Dermis blood vessel endothelial cell (primary cell): ENCODE results near the gene CEP250. TPM values are rescaled to one million over a fixed set of nuclear protein-coding genes. Genes with fewer than 3 reads are reported as not detected.
A peak's percentile ranks its signal among the peaks of the same experiment; 100 is the strongest.
"Not testable (repeated sequence)": the region's sequence is repeated elsewhere in the genome, so short reads cannot be mapped to it uniquely, and the experiment has no call there.

Experiments
- DNase-seq: peaks from one replicate; pipeline ENCODE4 v3.0.0; 2010
- total RNA-seq: library from RNA; depleted of rRNA; stranded (reverse); fragments of >200 nt; gene quantifications from 2 replicates; pipeline ENCODE4 v1.2.3, GENCODE V29; 2014

The CEP250 gene, protein sequence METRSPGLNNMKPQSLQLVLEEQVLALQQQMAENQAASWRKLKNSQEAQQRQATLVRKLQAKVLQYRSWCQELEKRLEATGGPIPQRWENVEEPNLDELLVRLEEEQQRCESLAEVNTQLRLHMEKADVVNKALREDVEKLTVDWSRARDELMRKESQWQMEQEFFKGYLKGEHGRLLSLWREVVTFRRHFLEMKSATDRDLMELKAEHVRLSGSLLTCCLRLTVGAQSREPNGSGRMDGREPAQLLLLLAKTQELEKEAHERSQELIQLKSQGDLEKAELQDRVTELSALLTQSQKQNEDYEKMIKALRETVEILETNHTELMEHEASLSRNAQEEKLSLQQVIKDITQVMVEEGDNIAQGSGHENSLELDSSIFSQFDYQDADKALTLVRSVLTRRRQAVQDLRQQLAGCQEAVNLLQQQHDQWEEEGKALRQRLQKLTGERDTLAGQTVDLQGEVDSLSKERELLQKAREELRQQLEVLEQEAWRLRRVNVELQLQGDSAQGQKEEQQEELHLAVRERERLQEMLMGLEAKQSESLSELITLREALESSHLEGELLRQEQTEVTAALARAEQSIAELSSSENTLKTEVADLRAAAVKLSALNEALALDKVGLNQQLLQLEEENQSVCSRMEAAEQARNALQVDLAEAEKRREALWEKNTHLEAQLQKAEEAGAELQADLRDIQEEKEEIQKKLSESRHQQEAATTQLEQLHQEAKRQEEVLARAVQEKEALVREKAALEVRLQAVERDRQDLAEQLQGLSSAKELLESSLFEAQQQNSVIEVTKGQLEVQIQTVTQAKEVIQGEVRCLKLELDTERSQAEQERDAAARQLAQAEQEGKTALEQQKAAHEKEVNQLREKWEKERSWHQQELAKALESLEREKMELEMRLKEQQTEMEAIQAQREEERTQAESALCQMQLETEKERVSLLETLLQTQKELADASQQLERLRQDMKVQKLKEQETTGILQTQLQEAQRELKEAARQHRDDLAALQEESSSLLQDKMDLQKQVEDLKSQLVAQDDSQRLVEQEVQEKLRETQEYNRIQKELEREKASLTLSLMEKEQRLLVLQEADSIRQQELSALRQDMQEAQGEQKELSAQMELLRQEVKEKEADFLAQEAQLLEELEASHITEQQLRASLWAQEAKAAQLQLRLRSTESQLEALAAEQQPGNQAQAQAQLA (N-terminal part only)
- total RNA-seq = 13.4 and 24.2 TPM in 2 replicates

DNA sequence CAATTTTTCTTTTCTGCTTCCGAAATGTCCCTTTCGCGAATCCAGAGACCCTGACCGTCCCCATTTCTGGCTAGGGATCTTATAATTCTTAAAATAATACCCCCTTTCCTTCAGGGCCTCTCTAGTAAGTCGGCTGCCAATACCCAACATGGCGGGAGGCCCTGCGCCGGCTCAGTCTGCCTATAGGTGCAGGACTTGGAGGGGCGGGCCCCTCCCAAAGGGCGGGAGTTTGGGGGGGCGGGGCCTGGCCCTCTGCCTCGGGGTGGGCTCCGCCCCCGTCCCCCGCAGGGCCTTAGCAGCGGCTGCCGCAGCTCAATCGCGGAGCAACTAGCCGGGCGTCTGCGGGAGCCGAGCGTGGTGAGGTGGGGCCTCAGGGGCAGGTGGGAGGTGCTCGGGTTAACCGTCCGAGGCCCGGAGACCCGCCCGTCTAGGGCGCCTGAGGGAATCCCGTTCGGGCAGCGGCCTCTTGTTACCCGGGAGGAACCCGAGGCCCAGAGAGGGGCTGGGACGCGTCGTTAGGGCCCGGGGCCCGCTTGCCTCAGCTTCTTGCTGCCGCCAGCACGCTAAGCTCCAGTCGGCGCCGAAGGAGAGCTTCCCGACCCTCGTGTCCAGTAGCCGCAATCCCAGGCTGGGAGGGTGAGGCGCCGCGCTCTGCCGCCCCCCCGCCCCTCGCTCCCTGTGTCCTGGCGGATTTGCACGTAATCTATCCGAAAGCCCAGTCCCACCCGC, at the start of gene CEP250:
Gene CEP250, plus strand, starts transcription at position 718 of the 729 bp plus-strand sequence. CDS start 6,770 bp downstream, outside the sequence.
- peak; percentile 96 for DNase-seq

DNA sequence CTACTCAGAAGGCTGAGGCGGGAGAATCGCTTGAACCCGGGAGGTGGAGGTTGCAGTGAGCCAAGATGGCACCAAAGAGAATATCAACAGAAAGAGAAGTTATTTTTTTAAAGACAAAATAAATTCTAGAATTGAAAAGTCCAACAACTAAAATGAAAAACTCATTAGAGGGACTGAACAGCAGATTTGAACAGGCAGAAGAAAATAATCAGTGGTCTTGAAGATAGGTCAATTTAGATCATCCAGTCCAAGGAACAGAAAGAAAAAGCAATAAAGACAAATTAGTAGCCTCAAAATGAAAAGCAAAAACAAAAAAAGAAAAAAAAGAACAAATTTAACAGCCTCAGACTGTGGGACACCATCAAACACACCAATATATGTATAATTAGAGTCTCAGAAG, 49.6 kb upstream of the CEP250 start:
- DNase-seq = no peak

DNA sequence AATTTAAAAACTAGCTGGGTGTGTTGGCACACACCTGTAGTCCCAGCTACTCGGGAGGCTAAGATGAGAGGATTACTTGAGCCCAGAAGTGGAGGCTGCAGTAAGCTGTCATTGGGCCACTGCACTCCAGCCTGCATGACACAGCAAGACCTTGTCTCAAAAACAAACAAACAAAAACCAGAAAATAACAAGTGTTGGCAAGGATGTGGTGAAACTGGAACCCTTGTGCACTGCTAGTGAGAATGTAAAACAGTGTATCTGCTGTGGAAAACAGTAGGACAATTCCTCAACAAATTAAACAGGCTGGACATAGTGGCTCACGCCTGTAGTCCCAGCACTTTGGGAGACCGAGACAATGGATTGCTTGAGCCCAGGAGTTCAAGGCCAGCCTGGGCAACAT, 47.1 kb upstream of the CEP250 start:
- DNase-seq = no peak

DNA sequence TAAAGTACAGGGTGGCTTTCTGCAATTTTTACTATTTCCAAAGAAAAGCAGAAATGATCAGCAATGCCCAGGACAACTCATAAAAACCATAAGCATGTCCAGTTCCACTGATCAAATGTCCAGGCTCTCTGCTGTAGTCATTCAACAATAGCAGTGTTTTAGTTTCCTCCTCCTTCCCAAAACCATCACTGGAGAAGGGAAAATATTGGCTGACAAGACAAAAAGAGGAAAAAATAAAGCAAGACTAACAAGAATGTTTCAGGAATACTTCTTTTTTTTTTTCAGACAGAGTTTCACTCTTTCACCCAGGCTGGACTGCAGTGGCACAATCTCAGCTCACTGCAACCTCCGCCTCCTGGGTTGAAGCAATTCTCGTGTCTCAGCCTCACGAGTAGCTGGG, 45.9 kb upstream of the CEP250 start:
- DNase-seq = no peak

DNA sequence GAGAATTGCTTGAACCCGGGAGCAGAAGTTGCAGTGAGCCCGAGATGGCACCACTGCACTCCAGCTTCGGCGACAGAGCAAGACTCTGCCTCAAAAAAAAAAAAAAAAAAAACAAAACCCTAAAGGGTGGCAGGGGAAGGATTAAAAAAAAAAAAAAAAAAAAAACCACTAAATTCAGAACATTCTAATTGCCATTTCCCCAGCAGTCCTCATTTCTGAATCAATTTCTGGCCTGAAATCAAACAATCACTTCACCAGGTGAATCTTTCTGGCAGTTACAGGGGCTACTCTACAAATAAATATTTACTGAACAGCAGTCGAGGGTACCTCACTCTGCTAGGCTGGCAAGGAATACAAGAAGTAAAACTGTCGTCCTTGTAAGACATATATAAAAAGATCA, 44.8 kb upstream of the CEP250 start:
- DNase-seq = no peak

DNA sequence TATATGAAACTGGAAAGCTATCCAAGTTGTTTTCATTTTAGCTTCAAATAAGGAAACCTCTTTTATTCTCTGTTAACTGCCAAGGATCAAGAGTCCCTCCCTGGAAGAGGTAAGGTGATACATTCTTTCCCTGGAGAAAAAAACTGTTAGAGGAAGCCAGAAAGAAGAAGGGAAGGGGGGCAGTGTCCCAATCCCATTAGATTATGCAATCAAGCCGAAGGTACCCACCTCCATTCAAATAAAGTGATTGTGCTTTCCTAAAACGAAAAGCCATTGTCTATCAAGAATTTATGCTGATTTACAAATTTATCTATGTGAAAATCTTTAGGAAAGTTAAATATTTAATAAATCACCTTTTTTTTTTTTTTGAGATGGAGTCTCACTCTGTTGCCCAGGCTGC, 34.1 kb upstream of the CEP250 start:
- DNase-seq = no peak

DNA sequence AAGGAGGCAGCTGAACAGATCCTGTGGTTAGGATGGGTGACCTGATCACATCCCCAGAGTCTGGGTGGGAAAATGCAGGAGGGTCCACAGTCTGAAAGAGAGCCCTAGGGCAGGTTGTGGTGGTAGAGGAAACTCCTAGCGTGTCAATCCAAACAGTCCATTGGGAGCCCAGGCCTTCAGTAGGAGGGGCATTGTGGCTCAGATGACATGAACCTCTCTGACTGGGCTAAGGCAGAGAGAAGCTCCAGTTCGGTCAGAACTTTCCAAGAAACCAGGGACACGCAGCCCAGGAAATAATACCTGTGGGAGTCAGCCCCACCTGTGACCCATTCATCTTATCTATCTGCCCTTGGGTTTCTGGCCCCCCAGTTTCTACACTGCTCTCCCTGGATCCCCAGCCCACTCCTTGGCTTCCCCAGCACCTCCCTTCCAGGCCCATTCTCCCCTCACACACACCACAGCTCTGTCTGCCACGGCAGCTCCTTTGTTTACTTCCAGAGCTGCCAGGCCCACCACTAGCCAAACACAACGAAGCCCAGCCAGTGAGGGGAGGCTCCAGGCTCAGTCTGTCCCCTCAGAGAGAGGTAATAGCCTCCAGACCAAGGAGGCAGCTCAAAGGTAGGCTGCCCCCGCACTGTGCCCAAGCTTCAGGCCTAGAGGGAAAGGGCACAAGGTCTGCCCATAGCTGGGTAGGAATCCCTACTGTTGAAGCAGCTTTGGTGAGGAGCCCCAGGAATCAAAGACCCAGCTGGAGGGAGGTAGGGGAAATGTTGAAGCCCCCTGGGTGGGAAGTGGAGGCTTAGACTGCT, 23.6 kb upstream of the CEP250 start:
- DNase-seq = no peak

DNA sequence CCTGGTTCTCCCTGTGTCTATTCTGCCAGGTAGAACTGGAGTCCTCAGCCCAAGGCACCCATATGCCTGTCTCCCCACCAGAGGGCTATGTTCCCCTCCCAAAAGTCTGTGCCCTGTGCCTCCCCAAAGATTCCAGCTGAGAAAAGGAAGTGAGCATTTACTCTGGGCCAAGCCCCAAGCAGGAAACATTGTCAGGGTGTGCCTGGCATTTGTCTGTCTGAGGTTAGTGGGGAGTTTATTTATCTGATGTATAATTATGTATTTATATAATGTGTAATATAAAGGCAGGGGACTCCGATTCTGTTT, 23.0 kb upstream of the CEP250 start:
- DNase-seq = no peak

DNA sequence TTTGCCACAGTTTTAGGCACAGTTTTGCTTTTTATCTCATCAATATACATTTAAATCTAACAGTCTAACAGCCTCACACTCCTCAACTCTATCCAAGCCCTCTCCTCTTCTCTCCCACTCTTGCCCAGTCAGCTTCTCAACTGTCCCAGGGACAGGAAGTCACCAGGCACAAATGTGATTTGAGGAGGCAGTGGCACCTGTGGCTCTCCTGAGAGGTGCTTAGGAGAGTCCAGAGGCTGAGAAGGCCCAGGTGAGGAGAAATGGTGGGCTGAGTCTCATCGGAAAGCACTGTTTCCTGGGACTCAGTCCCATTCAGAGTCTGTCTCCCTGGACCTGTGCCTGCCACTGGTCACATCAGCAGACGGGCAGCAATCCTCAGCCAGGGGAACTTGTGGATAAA, 22.1 kb upstream of the CEP250 start:
- no peak for DNase-seq

DNA sequence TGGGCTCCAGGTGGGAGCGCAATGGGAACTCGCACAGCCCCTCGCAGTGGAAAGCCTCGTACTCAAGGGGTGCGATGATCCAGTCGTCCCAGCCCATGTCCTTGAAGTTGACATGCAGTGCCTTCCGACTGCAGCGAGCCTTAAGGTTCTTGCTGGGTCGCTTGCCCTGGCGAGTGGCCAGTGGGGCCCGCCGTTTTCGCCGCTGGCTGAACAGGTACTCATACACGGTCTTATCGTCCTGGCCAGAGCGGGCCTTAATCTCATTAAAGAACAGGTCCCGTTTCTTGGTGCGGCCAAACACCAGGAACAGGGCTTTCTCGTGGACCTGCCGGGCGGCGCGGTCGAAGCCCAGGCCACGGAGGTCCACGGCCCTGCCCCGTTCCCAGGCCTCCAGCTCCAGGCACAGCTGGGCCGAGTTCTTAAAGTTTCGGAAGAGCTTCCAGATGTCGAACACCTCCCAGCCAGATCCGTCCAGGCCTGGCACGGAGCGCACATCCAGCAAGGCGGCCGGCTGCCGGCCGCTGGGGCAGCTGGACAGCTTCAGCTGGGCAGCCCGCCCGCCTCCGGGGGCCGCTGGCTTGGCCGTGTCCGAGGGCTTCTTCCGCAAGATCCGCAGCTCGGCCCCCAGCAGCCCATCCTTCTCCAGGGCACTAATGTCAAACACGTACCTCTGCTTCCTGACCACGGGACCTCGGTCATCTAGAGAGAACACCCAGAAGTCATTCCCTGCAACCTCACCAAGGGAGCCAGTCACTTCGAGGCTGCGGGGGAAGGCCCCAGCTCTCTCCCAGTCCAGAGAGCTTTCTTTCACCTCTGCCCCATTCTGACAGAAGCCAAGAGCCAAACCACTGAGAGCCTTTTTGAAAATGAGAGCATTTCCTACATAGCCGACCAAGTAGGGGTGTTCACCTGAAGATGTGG, 21.1 kb upstream of the CEP250 start:
- no peak for DNase-seq

DNA sequence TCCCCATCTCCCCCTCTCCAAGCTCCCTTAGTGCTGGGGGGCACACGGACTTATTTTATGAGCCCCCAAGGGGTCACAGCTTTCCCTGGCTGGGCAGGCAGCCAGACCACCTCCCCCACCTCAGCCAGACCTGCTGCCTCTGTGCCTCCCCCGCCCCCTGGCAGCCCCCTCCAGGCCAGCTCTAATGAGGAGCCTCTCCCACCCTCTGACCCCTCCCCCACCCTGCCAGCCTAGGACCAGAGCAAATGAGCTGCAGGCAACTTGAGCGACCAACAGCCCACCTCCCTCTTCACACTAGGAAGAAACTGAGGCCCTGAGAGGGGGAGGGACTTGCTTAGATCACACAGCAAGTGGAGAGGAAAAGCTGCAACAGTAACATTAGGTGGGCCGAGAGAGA, 19.2 kb upstream of the CEP250 start:
- no peak for DNase-seq

DNA sequence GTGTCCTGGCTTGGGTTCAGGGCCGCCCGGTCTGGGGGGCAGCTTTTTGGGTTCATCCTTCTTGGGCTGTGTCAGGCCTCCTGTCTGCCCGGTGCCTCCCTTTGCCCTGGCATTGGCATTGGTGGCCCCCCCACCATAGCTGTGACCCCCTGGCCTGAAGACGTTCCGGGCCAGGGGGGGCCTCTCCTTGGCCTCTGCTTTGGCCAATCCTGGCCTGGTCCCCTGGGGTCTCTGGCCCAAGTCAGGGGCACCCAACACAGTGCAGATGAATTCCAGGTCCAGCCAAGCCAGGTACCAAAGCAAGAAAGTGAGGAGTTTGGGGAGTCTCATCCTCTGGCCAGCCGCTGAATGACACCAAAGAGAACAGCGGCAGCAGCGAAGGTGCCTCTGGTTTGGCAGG, 17.8 kb upstream of the CEP250 start:
- DNase-seq = no peak

DNA sequence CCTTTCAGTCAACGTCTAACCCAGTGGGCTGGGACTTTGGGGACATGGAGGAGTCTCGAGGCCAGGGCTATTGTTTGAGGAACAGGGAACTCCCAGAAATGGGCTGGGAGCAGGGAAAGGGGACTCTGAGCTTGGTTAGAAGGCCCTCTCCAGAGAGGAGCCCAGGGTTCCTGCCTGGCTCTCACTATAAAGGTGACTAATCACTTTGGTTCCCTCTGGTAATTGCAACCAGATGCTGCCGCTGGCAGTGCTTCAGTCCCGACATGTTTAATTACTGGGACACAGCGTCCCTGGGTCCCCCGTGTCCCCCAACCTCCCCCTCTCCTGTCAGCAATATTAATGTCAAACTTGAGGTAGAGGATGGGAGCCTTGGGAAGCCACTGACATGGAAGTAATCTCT, 12.4 kb upstream of the CEP250 start:
- no peak for DNase-seq

DNA sequence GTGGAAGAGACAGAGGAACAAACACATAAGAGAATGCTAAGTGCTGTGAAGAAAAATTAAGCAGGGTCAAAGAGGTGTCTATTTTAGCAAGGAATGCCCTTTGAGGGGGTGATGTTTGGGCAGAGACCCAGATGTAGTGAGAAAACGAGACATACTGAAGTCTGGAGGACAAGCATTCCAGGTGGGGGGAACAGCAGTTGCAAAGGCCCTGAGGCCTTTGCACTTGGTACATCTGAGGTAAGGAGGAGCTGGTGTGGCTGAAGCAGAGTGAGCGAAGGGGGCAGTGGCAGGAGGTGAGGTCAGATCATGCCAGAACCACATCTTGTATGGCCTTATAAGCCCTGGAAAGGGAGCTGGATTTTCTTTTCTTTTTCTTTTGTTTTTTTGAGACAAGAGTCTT, 11.2 kb upstream of the CEP250 start:
- DNase-seq = no peak

DNA sequence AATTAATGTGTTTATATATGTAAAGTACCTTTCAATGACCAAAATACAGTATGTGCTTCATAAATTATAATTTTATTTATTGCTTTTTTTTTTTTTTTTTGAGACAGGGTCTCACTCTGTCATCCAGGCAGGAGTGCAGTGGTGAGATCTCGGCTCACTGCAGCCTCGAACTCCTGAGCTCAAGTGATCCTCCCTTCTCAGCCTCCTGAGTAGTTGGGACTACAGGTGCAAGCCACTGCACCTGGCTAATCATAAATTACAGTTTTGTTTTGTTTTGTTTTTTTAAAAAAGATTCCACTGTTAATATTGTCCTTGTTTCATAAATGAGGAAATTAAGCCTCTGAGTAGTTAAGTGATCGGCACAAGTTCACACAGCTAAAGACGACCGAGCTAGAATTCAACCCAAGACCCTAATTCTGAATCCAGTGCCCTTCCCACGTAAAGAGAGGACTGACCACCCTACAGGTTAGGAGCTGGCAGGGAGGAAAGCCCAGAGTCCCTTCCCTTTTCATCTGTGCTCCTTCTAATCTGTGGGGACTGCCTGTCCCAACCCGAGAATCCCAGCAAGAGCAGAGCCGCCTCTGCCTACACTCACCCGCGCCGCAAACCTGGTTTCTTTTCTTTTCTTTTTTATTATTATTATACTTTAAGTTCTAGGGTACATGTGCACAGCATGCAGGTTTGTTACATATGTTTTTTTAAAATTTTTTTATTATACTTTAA, 8.9 kb upstream of the CEP250 start:
- DNase-seq = no peak

DNA sequence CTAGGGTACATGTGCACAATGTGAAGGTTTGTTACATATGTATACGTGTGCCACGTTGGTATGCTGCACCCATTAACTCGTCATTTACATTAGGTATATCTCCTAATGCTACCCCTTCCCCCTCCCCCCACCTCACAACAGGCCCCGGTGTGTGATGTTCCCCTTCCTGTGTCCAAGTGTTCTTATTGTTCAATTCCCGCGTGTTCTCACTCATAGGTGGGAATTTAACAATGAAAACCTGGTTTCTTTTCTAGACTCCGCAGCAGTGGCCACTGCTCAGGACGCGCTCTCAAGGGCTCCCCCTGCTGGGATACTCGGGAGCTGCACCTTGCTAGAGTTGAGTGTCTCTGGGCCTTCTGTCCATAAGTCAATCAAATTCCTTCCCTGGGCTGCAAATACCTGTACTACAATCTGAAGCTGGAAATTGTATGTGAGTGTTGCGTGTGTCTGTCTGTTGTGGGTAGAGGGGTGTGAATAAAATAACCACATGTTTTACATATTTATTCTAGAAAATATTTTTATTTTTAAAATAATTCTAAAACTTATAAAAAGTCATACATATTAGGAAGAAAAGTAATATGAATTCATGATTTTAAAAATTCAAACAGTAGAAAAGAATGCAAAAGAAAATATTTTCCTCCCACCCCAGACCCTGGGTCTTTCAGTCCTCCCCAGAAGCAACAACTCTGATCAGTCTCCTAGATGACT, 8.2 kb upstream of the CEP250 start:
- peak; percentile 92 for DNase-seq

DNA sequence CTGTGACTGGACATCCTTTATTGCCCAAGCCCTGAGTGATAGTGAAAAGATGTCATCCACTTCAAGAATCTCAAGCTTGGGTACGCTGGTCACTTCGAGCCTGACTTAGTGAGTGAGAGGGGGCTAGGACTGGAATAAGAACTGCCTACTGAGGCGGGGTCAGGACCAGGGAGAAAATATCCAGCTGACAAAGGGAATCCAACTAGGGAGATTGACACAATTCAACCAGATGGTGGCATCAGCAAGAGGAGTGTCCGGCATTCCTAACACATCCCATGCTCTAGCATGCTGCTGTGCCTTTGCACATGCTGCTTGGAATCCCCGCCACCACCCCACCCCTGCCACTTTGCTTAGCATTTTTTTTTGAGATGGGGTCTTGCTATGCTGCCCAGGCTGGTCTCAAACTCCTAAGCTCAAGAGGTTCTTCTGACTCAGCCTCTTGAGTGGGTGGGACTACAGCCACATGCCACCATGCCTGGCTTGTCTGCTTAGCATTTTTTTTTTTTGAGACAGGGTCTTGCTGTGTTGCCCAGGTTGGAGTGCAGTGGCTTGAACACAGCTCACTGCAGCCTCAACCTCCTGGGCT, 6.5 kb upstream of the CEP250 start:
- DNase-seq = no peak

DNA sequence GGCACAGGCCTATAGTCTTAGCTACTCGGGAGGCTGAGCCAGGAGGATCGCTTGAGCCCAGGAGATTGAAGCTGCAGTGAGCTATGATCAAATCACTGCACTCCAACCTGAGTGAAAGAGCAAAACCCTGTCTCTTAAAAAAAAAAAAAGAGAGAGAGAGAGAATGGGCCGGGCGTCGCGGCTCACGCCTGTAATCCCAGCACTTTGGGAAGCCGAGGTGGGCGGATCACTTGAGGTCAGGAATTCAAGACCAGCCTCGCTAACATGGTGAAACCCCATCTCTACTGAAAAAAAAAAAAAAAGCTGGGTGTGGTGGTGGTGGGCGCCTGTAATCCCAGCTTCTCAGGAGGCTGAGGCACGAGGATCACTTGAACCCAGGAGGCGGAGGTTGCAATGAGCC, 5.5 kb upstream of the CEP250 start:
- DNase-seq = not testable (repeated sequence)

DNA sequence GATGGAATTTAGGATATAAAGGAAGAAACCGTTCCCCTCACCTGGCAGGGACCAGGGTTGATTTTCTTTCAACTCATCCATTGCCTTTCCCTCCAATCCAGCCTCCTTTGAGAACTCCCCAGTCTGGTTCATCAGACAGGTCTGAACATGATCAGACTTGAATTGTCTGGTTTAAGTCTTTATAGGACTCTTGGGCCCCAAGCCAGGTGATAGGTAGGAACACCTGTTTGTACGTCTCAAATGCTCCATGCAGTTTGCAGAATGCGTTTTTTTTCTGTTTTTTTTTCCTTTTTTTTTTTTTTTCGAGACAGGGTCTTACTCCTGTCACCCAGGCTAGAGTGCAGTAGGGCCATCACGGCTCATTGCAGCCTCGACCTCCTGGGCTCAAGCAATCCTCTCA, 4.1 kb upstream of the CEP250 start:
- DNase-seq = no peak
